Osteocyte (in vitro differentiated cells): ENCODE results near the gene TOX2. TPM values are rescaled to one million over a fixed set of nuclear protein-coding genes. Genes with fewer than 3 reads are reported as not detected.

Experiments used
- DNase-seq: peaks from one replicate; pipeline ENCODE4 v3.0.0; 2021; ENCODE audit warnings: mixed read lengths; ENCODE audit not compliant: unreplicated experiment; ENCODE audit errors: extremely low spot score
- H3K27ac Mint-ChIP-seq: one replicate; pipeline ENCODE4 v1.8.0; 2021; ENCODE audit warnings: mild to moderate bottlenecking, mixed read lengths; ENCODE audit not compliant: unreplicated experiment
- H3K27me3 Mint-ChIP-seq: one replicate; pipeline ENCODE4 v1.8.0; 2021; ENCODE audit warnings: mixed read lengths; ENCODE audit not compliant: unreplicated experiment
- H3K36me3 Mint-ChIP-seq: one replicate; pipeline ENCODE4 v1.8.0; 2021; ENCODE audit warnings: mixed read lengths; ENCODE audit not compliant: unreplicated experiment
- H3K4me1 Mint-ChIP-seq: one replicate; pipeline ENCODE4 v1.8.0; 2021; ENCODE audit warnings: mixed read lengths; ENCODE audit not compliant: unreplicated experiment
- H3K4me3 Mint-ChIP-seq: one replicate; pipeline ENCODE4 v1.8.0; 2021; ENCODE audit warnings: mild to moderate bottlenecking, moderate library complexity, mixed read lengths; ENCODE audit not compliant: unreplicated experiment
- H3K9me3 Mint-ChIP-seq: one replicate; pipeline ENCODE4 v1.8.0; 2021; ENCODE audit warnings: mixed read lengths; ENCODE audit not compliant: unreplicated experiment
- CTCF ChIP-seq: fragments of 200-600 bp; sonication (generic); IDR thresholded peaks from 2 replicates; pipeline ENCODE4 v1.5.0; 2021; ENCODE audit warnings: antibody characterized with exemption, mild to moderate bottlenecking, moderate library complexity
- total RNA-seq: library from RNA; stranded (reverse); gene quantifications from 2 replicates; pipeline ENCODE4 v1.2.1, GENCODE V29; 2021

TOX2 gene
- total RNA-seq, 1 donor from 2014 or later = not detected

DNA sequence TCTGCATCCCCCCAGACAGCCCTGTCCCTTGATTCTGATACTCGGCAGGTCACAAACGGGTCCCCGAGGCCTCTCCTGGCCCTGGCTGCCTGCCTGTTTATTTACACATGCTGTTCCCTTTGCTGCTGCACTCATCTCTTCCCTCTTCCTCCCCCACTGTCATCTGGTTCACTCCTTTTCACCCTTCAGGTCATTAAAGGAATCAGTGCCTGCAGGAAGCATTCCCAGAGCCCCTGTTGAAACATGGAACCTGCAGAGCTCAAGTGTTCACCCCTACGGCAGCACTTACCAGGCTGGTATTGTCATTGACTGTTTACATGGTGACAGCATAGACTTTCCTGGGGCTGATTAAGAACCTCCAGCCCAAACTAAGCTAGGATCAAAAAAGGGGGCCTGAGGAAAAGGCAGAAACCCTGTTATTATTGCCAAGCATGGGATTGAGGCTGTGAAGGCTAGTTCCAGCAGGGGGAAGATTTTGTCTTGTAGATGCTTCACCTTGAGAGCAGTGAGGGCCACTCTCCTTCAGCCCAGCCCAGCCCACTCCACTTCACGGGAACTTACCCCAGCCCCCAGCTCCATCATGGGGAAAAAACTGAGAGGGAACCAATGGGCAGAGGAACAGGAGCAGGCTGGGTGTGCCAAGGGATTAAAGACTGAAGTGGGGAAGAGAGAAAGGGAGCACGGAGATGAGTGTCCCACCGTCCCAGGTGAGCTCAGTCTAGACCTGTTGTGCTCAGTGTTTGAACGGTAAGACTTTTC, 199.1 kb downstream of the TOX2 start:
- Mint-ChIP-seq H3K4me1 (peaks cover 32% of the 10 kb centered on the region), H3K36me3 (no peaks in the 10 kb centered on the region), H3K27ac (peak overlapping the region; percentile 65), H3K27me3 (no peaks in the 10 kb centered on the region), H3K4me3 (no peak overlapping the region), H3K9me3 (no peaks in the 10 kb centered on the region)
- no peak for DNase-seq
- TF ChIP-seq CTCF = no peak

- Mint-ChIP-seq H3K4me1 (peaks cover 32% of the 10 kb centered on the region), H3K27ac (no peak overlapping the region), H3K9me3 (no peaks in the 10 kb centered on the region), H3K27me3 (no peaks in the 10 kb centered on the region), H3K4me3 (no peak overlapping the region), H3K36me3 (no peaks in the 10 kb centered on the region)
- DNase-seq = no peak
- no peak for TF ChIP-seq CTCF
These were observed 200.5 kb downstream of the TOX2 start for GRCh38 chr20:44115181-44115580.

DNA sequence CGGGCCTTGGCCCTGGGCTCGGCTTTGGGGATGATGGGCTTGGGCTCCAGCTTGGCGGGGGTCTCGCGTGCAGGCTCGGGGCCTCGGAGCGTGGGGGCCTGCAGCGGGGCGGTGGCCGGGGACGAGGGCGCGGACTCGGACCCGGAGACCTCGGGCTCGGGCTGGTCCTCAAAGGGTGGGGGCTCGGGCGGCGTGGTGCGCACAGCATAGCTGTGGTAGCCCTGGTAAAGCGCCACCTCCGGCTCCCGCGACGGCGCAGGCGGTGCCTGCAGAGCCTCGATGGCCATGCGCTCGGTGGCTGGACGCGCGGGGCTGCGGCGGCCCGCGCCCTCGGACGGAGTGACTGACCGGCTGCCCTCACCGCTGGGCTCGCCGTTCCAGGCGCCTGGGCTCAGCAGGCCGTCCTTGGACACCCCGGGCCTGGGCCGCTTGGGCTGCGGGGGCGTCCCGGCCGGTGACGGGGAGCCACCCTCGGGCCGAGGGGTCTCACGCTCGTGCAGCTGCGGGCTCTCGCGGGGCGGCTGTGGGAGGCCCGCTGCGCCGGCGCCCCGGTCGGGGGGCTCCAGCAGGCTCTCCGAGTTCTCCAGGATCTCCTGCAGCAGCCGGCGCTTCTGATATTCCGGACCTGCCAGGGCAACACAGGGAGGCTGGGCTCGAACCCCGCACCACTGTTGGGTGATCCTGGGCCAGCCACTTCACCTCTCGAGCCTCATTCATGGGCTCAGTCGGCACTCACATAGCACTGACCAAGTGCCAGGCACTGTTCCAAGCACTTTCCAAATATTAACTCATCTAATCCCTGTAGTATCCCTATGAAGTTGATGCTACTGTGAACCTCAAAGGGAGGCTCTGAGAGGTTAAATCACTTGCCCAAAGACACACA, 201.4 kb downstream of the TOX2 start:
- no peak for DNase-seq
- no peak overlapping the region for H3K4me3 Mint-ChIP-seq
- H3K27me3 Mint-ChIP-seq = no peaks in the 10 kb centered on the region
- H3K36me3 Mint-ChIP-seq = no peaks in the 10 kb centered on the region
- H3K27ac Mint-ChIP-seq = no peak overlapping the region
- H3K4me1 Mint-ChIP-seq = peaks cover 32% of the 10 kb centered on the region
- no peaks in the 10 kb centered on the region for H3K9me3 Mint-ChIP-seq
- TF ChIP-seq CTCF = no peak

- Mint-ChIP-seq H3K36me3 (no peaks in the 10 kb centered on the region), H3K4me3 (no peak overlapping the region), H3K9me3 (no peaks in the 10 kb centered on the region), H3K27me3 (no peaks in the 10 kb centered on the region), H3K4me1 (peaks cover 20% of the 10 kb centered on the region), H3K27ac (peak overlapping the region; percentile 5)
- DNase-seq = no peak
- TF ChIP-seq CTCF = no peak
These were observed 202.9 kb downstream of the TOX2 start for GRCh38 chr20:44117296-44118184.
